ENCODE data around the gene GLB1L3.

GRCh38 chr11:134359646-134360045 is 83.5 kb downstream of the GLB1L3 start:
- TF ChIP-seq CTCF (IDR thresholded peaks at IDR 0.05) (no peak), POLR2A (IDR thresholded peaks at IDR 0.05) (no peak)
